GM12872 (cell line): ENCODE results near the gene NIF3L1.

Experiments
- CTCF ChIP-seq: IDR thresholded peaks from 3 replicates; pipeline ENCODE4 v1.5.1; 2011; ENCODE audit warnings: low read depth, mild to moderate bottlenecking, low read length, moderate library complexity; ENCODE audit not compliant: insufficient read depth

The NIF3L1 gene

GRCh38 chr2:200878289-200878880 lies 10.8 kb upstream of the NIF3L1 start:
- no peak for TF ChIP-seq CTCF

- TF ChIP-seq CTCF, result no peak
Measured at GRCh38 chr2:200899482-200899881, 10.3 kb downstream of the NIF3L1 start.

- peak; percentile 83 for TF ChIP-seq CTCF
Measured at GRCh38 chr2:200901459-200902072, 12.4 kb downstream of the NIF3L1 start.

- TF ChIP-seq CTCF, result peak; percentile 71
Measured at GRCh38 chr2:200905618-200906296, 16.6 kb downstream of the NIF3L1 start.

GRCh38 chr2:200909958-200910357 lies 20.8 kb downstream of the NIF3L1 start:
- TF ChIP-seq CTCF, result no peak

GRCh38 chr2:200913654-200914053 lies 24.5 kb downstream of the NIF3L1 start:
- TF ChIP-seq CTCF, result no peak

GRCh38 chr2:200922439-200922838 lies 33.3 kb downstream of the NIF3L1 start:
- TF ChIP-seq CTCF, result no peak
